Measurements from ENCODE around the gene ANXA8.
"Not testable (repeated sequence)": the region's sequence is repeated elsewhere in the genome, so short reads cannot be mapped to it uniquely, and the experiment has no call there.

The ANXA8 gene, protein sequence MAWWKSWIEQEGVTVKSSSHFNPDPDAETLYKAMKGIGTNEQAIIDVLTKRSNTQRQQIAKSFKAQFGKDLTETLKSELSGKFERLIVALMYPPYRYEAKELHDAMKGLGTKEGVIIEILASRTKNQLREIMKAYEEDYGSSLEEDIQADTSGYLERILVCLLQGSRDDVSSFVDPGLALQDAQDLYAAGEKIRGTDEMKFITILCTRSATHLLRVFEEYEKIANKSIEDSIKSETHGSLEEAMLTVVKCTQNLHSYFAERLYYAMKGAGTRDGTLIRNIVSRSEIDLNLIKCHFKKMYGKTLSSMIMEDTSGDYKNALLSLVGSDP

GRCh38 chr10:47483923-47484322 lies at the start of gene ANXA8:
ANXA8 (minus strand) TSS chr10:47484115; CDS start chr10:47483933, 182 bp downstream.
- DNase-seq, result not testable (repeated sequence)

DNA sequence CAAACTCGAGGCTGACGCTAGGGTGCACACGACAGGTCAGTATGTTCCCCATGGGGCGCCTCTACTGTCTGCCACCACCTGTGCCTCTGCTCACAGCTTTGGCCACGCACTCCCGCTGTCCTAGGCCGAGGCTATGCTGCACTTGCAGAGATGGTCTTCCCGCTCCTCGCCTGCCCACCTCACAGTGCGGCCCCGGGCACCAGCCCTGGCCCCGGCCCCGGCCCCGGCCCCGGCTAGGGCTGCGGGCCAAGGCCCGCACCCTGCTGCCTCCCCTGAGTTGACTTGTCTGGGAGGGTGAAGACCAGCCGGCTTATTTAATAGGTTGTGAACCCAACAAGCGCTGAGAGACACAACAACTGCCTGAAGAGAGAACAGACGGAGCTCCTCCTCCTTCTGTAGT lies 39.6 kb upstream of the ANXA8 start, which contains the start of gene AGAP9:
AGAP9 (minus strand) TSS at position 164 of the 400 bp plus-strand sequence; CDS start at position 52, 112 bp downstream.
- not testable (repeated sequence) for DNase-seq

DNA sequence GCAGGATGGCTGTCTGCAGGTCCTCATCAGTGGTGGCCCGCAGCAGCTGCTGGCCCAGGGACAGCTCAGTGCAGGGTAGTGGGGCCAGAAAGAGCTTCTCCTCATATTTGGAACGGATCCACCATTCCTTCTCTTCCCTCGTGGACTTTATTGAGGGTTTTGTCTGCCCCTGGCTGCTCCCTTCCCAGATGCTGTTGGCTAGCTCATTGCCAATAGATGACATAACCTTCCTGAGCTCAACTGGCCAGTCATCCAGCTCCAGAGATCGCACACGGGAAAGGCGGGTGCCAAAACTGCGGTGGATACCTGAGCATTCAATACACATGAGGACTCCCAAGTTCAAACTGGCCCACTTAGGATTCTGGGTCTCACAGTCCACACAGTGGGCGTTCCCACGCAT lies 18.4 kb upstream of the ANXA8 start:
- not testable (repeated sequence) for DNase-seq

- not testable (repeated sequence) for DNase-seq
Observed at GRCh38 chr10:47494226-47494625, 10.3 kb upstream of the ANXA8 start.

DNA sequence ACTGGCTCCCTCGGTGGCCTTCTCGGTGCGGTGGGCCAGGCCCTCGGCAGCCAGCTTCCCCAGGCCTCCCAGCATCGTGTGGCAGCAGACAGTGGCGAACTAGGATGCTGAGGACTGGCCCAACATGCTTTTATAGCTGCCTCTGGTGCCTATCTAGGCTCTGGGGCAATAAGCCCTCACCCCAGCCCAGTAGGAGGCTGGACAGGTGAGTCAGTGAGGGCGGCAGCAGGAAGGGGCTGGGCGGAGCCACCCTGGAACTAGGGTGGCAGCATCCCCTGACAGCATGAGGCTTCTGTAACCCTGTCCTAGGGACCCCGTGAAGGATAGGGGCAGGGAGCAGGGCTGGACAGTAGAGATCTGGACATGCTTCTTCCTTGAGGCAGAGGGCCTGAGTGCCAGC lies 7.7 kb upstream of the ANXA8 start, which contains the start of gene FAM25G:
FAM25G (minus strand) TSS at position 101 of the 400 bp plus-strand sequence; CDS start at position 75, 26 bp downstream.
- DNase-seq, result not testable (repeated sequence)

- DNase-seq, result not testable (repeated sequence)
Observed at GRCh38 chr10:47489630-47490029, 5.7 kb upstream of the ANXA8 start.

DNA sequence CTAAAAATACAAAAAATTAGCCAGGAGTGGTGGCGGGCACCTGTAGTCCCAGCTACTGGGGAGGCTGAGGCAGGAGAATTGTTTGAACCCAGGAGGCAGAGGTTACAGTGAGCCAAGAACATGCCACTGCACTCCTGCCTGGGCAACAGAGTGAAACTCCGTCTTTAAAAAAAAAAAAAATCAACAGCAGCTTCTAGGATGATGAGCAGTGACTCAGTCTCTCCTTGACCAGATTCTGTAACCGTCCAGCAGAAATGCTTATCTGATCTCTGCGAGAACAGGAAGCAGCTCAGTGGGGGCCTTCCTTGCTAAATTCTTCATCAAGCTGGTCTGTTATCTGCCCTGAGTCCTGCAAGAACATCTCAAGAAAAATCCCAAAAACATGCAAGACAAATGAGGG lies 2.0 kb upstream of the ANXA8 start:
- DNase-seq, result not testable (repeated sequence)

GRCh38 chr10:47484786-47485185 lies 871 bp upstream of the ANXA8 start:
- not testable (repeated sequence) for DNase-seq

DNA sequence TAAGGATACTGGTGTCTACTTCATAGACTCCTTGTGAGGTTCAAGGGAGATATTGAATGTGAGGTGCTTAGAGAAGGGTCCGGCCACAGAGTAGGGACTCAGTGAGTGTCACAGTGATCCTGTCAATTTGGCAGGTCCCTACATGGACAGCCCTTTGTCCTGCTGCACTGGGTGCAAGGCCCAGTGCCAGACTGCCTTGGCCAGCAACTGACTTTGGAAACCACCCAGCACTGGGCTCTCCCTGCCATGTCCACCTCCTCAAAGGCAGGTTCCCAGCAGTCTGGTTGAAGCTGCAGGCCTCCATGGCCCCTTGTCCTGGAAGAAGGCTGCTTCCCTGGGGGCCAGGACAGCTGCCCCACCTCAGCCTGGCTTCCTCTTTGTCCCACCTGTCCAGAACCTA lies 1.5 kb downstream of the ANXA8 start:
- DNase-seq, result not testable (repeated sequence)

GRCh38 chr10:47481768-47482181 lies 2.1 kb downstream of the ANXA8 start:
- DNase-seq, result not testable (repeated sequence)

DNA sequence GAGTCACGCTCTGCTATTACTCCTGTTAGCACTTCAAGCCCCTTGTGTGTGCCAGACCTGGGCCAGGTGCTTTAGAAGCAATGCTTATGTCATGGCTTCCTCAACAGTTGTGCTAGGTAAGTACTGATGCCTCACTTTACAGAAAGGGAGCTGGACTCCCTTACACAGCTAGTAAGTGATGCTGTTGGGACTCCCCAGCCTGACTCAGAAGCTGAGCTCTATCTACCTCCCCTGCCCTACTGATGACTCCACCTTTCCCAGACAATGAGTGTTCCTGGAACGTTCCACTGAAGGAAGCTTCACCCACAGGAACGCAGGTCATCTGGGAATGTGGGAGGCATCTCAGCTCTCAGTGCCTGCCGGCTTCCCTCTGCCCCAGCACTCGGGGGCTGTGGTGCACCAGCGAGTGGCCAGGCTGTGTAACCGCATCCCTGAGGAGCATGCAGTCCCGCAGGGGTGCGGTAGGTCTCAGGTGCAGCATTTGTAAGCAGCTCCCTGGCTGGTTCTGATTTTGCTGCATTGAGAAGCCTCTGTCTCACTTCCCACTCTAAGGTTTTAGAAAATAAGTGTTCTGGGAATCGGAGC lies 2.6 kb downstream of the ANXA8 start:
- not testable (repeated sequence) for DNase-seq

GRCh38 chr10:47480133-47480532 lies 3.8 kb downstream of the ANXA8 start:
- DNase-seq, result not testable (repeated sequence)

GRCh38 chr10:47478114-47478513 lies 5.8 kb downstream of the ANXA8 start:
- DNase-seq, result not testable (repeated sequence)

GRCh38 chr10:47477078-47477477 lies 6.8 kb downstream of the ANXA8 start:
- DNase-seq, result not testable (repeated sequence)

DNA sequence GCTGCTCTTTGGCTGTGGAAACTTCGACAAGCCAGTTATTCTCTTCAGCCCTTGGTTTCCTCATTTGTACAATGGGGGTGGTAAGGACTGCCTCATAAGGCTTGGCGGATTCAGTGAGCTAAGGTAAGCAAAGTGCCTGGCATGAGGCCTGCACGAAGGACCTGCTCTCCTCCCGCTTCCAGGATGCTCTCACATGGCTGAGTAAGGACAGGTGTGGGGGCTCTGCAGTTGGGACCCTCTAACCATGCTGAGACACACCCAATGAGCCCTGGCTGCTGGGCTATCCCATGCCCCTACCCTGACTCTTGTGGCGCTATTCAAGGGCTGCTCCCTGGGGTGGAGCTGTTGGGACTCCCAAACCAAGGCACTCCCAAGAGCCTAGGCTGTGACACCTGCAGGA lies 8.8 kb downstream of the ANXA8 start:
- not testable (repeated sequence) for DNase-seq

DNA sequence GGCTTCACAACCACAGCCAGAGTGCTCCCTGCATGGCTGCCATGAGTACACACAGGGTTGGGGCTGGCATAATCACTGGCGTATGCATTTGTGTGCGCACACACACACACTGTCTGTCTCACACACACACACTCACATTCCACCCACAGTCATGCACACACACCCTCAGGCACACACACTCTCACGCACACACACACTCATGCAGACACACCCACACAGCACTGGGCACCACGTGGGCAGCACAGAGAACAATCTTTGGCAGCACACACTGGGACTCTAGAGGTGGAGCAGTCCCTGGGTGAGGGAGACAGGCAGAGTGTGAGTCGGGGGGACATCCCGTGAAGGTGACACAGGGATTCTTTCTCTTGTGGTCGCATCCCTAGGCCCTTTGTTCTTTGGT lies 10.4 kb downstream of the ANXA8 start:
- DNase-seq, result not testable (repeated sequence)

- not testable (repeated sequence) for DNase-seq
Observed at GRCh38 chr10:47472647-47473046, 11.3 kb downstream of the ANXA8 start.

DNA sequence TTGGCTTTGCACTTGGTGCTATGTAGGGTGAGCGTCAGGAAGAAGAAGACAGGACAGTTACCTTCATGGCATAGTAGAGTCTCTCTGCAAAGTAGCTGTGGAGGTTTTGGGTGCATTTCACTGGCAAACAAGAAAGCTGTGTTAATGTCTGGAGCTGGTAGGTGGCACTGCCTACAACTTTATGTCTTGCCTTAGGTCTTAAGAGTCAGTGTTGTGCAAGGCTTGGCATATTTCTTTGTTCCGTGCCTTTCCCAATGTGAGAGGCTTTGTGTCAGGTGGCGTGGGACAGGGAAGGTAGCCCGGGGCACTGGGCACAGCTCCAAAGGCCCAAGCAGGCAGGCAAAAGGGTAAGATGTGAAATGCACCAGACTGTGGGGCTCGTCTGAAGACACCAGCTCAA lies 11.8 kb downstream of the ANXA8 start:
- not testable (repeated sequence) for DNase-seq

DNA sequence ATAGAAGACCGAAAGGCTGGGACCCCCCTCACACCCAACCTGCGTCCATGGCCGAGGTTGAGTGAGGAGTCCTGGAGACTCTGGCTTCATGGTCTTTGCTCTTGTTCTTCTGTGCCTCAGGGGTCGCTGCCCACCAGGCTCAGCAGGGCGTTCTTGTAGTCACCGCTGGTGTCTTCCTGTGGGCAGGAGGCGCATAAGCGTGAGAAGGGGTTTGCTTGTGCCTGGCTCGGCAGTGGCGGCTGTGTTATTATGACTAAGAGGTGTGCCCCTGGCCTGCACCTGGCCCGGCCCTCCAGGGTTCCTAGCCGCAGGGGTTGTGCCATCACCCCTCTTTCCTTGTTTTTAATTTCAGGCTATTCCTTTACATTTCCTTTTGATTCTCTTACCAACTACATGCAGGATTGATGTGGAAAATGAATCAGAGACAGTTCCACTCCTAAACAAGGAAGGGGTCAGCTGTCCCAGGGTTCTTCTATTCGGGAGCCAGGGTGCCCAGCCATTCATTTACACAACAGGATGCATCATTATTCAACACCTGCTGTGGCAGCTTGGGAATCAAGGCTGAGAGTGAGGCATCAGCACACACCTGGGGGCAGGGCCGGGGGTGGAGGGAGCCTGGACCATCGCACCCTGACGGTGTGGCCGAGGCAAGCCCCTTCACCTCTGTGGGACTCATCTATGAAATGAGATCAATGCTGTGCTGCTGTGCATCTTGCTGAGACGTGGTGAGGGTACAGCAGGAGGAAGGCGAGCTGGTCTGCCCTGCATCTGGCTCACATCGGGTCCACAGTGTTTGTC lies 15.0 kb downstream of the ANXA8 start:
- DNase-seq, result not testable (repeated sequence)

- not testable (repeated sequence) for DNase-seq
Observed at GRCh38 chr10:47467957-47468356, 16.0 kb downstream of the ANXA8 start.

DNA sequence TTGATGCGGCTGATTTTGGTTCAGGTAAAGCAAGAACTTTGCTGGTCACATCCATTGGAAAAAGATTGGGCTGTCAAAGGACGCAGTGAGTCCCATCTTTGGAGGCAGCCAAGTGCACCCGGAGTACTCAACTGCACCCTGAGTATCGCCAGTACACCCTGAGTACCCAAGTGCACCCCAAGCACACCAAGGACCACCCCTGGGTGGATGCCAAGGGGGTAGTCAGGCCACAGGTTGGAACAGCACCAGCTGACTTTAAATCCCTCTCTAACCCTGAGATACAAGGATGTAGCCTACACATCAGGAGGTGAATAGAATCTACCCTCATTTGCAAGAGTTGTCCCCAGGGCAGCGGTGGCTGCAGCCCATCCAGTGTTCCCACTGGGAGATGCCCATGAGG lies 16.5 kb downstream of the ANXA8 start:
- DNase-seq, result not testable (repeated sequence)

- DNase-seq, result not testable (repeated sequence)
Observed at GRCh38 chr10:47465216-47465917, 18.5 kb downstream of the ANXA8 start.

All from NCI-H510A treated with DMSO at 0.1 percent for 48 hours (cell line).